Upper lobe of right lung (tissue), 1 donor: ENCODE measurements around the gene ME3. TPM values are rescaled to one million over a fixed set of nuclear protein-coding genes. Genes with fewer than 3 reads are reported as not detected.

ENCODE experiments used
- ATAC-seq: fragments of 200-7000 bp; cut with Tn5 transposase; one replicate; pipeline ENCODE4 v1.9.1; 2020; ENCODE audit warnings: mild to moderate bottlenecking, moderate library complexity
- DNase-seq: peaks from one replicate; pipeline ENCODE4 v3.0.0-alpha.2; 2020
- H3K27ac ChIP-seq: fragments of 200-600 bp; one replicate; pipeline ENCODE4 v1.8.0; 2022
- H3K27me3 ChIP-seq: fragments of 200-600 bp; one replicate; pipeline ENCODE4 v1.8.0; 2022; ENCODE audit warnings: mild to moderate bottlenecking
- H3K36me3 ChIP-seq: fragments of 200-600 bp; one replicate; pipeline ENCODE4 v1.8.0; 2022
- H3K4me1 ChIP-seq: fragments of 200-600 bp; one replicate; pipeline ENCODE4 v1.8.0; 2022
- H3K4me3 ChIP-seq: fragments of 200-600 bp; one replicate; pipeline ENCODE4 v1.8.0; 2022; ENCODE audit warnings: mild to moderate bottlenecking
- H3K9me3 ChIP-seq: fragments of 200-600 bp; one replicate; pipeline ENCODE4 v1.8.0; 2022
- intact Hi-C: fragments of 100-400 bp; cut with DNase I; formaldehyde crosslinking; loops from one replicate; pipeline ENCODE4 v1.11.0; 2022
- total RNA-seq: library from RNA; stranded (reverse); fragmentation: NEBNext Ultra II Directional; extraction: Animal tissue kit (Norgen Biotek cat#: 25700); gene quantifications from one replicate; pipeline ENCODE4 v1.2.1, GENCODE V29; 2021
- TF ChIP-seq, protein P1 (sequence below): fragments of 200-600 bp; IDR thresholded peaks from one replicate; pipeline ENCODE4 v1.8.0; 2022; ENCODE audit warnings: antibody characterized with exemption
- donor health status: DM: no; HTN: yes; CAD: no; lungs with severe emphysema.

ME3 gene
- total RNA-seq, 1 donor from 2014 or later: 24.7 TPM

DNA sequence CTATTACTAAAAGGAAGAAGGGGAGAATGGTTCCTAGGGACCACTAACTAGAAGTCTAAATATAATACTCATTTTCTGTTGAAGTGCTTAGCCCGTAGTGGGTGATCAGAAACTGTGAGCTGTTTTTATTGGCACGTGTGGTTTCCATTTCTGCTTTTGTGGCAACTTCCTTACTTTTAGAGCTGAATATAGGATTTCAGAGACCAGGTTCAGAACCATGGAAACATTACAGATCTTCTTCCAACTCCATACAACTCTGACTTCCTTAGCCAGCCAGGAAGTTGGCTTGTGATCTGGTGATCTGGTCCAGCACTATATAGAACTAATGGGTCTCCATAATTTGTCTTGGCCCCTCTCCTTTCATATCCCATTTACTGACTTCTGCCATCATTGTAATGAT, 2.6 kb upstream of the ME3 start:
- no peak for DNase-seq
- Histone ChIP-seq H3K9me3 (no peaks in the 10 kb centered on the region), H3K4me1 (peaks cover 16% of the 10 kb centered on the region), H3K27ac (no peak overlapping the region), H3K4me3 (no peak overlapping the region), H3K36me3 (no peaks in the 10 kb centered on the region), H3K27me3 (no peaks in the 10 kb centered on the region)
- intact Hi-C loops: no loop called here
- ATAC-seq: no peak
- TF ChIP-seq, protein P1, sequence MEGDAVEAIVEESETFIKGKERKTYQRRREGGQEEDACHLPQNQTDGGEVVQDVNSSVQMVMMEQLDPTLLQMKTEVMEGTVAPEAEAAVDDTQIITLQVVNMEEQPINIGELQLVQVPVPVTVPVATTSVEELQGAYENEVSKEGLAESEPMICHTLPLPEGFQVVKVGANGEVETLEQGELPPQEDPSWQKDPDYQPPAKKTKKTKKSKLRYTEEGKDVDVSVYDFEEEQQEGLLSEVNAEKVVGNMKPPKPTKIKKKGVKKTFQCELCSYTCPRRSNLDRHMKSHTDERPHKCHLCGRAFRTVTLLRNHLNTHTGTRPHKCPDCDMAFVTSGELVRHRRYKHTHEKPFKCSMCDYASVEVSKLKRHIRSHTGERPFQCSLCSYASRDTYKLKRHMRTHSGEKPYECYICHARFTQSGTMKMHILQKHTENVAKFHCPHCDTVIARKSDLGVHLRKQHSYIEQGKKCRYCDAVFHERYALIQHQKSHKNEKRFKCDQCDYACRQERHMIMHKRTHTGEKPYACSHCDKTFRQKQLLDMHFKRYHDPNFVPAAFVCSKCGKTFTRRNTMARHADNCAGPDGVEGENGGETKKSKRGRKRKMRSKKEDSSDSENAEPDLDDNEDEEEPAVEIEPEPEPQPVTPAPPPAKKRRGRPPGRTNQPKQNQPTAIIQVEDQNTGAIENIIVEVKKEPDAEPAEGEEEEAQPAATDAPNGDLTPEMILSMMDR: no peak

DNA sequence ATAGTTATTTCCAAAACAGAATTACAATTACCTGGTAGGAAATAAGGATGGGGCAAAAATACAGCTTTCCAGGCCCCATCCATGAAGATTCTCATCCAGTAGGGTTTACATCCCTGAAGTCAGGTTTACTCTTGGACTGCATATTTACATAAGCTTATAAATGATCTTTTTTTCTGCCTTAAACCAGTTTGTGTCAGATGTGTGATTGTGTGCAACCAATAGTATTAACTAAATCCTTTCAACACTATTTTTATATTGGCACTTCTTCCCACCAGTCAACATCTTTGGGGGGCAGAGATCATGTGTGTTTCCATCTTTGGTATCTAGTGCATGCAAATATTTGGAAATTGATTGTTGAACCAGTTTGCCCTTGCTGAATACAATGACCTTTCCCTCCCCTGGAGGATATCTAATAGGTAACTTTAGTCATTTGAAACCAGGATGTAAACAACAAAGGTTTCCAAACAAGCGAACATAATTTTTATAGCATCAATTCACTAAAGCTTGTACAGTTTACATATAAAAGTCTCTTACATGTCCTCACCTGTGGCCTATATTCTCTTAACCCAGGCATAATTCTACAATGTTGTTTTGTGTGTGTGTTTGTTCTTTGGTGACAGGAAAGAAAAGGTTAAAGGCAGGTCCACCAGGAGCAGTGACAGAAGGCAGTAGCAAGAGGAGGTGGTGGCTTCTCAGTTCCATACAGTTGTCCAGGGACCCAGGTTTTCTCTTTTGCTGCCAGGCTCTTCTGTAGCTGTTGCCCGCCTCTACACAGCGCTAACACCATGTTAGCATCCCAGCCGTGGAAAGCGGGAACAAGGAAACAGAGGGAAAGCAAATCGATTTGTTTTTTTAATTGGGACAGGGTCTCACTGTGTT, 1.7 kb upstream of the ME3 start:
- Histone ChIP-seq H3K27ac (no peak overlapping the region), H3K9me3 (no peaks in the 10 kb centered on the region), H3K4me3 (no peak overlapping the region), H3K36me3 (no peaks in the 10 kb centered on the region), H3K4me1 (peaks cover 16% of the 10 kb centered on the region), H3K27me3 (no peaks in the 10 kb centered on the region)
- intact Hi-C loops: no loop called here
- ATAC-seq (no peak), DNase-seq (no peak)
- TF ChIP-seq, protein P1: no peak

DNA sequence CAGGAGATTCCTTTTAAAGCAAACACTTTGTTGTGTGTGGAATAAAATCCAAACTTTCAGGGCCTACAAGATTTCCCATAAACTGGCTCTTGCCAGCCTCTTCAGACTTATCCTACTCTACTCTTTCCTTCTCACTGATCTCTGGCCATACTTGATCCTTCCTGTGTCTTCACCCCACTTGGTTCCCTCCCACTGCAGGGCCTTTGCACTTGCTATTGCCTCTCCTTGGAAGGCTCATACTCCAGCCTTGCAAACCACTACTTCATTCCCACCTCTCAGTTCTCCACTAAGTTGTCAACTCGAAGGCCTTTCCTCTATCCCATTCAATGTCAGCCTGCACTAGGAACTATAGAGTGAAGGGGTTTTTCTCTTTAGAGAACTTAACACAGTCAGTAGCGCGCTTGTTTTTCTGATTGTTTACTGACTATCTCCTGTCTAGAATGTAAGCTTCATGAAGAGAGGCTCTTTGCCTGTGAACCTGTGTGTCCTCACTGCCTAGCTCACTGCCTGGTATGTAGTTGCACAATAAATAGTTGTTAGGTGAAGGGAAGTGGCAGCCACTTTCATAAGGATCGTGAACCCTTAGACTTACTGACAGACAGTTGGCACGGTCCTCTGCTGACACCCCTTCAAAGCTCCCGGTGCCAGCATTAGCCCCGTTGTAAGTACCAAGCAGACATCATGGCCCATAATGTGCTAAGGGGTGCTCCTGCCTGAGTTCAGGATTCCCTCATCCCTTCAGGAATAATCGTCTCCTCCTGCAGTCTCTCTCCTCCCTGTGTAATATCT, 833 bp upstream of the ME3 start:
- intact Hi-C loops: no loop called here
- Histone ChIP-seq H3K36me3 (no peaks in the 10 kb centered on the region), H3K4me1 (peaks cover 16% of the 10 kb centered on the region), H3K4me3 (peak overlapping the region; percentile 73), H3K27ac (no peak overlapping the region), H3K9me3 (no peaks in the 10 kb centered on the region), H3K27me3 (no peaks in the 10 kb centered on the region)
- TF ChIP-seq, protein P1: no peak
- ATAC-seq: no peak
- no peak for DNase-seq

DNA sequence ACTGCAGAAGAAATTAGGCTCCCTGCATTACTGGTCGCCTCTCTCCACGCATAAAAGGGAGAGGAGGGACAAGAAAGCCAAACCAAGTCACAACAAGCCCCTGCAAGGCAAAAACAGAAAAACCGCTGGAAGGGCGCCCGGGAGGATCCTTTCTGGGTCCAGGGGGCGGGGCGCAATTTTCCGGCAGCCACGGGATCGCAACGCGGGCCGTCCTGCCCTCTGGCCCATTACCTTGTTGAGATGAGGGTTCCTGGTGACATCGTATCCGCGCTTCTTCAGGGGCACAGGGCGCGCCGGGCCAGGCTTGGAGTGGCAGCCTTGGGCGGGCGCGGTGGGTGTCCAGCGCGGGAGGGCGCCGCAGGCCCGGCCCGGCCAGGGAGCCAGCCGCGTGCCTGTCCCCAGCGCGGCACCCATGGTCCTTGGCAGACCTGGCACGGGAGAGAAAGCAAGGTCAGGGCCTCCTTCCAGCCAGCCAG, 847 bp downstream of the ME3 start:
- intact Hi-C loops: no loop called here
- Histone ChIP-seq H3K36me3 (no peaks in the 10 kb centered on the region), H3K27ac (peak overlapping the region; percentile 83), H3K4me1 (peaks cover 16% of the 10 kb centered on the region), H3K4me3 (peak overlapping the region; percentile 73), H3K9me3 (no peaks in the 10 kb centered on the region), H3K27me3 (no peaks in the 10 kb centered on the region)
- peak; percentile 83 for DNase-seq
- TF ChIP-seq, protein P1: no peak
- peak; percentile 71 for ATAC-seq

DNA sequence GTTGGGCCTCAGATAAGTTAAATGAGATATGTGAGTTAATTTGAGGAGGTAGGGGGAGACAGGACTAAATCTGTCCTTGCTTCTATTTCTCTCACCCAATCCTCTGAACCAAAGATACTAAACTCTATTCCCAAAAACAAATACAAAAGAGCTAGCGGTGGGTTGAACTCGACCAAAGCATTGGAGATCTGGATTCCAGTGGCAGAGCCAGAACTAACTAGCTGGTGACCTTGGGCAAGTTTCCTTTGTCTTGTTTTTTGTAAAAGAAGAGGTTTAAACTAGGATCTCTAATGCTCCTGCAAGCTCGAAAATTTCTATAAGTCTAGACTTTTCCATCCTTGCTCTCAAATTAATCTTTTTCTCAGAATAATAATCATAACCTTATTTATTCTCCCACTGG, 1.5 kb downstream of the ME3 start:
- no peaks in the 10 kb centered on the region for H3K36me3 ChIP-seq
- H3K4me3 ChIP-seq: peak overlapping the region; percentile 73
- DNase-seq (no peak), ATAC-seq (no peak)
- H3K27ac ChIP-seq: peak overlapping the region; percentile 83
- intact Hi-C loops: no loop called here
- TF ChIP-seq, protein P1: no peak
- peaks cover 16% of the 10 kb centered on the region for H3K4me1 ChIP-seq
- H3K27me3 ChIP-seq: no peaks in the 10 kb centered on the region
- no peaks in the 10 kb centered on the region for H3K9me3 ChIP-seq
